H9 (cell line): ENCODE data around the gene HOXD11. TPM values are rescaled to one million over a fixed set of nuclear protein-coding genes. Genes with fewer than 3 reads are reported as not detected.

Experiments used
- DNase-seq: peaks from one replicate; pipeline ENCODE4 v3.0.0-alpha.2; 2017
- H2AFZ ChIP-seq: one replicate; pipeline ENCODE4 v1.6.1; 2013; ENCODE audit warnings: mild to moderate bottlenecking, low read length, control low read depth, moderate library complexity
- H2AK5ac ChIP-seq: 2 replicates; pipeline ENCODE4 v1.6.1; 2013; ENCODE audit warnings: low read length, control low read depth, mixed read lengths; ENCODE audit not compliant: insufficient read length
- H2BK120ac ChIP-seq: one replicate; pipeline ENCODE4 v1.6.1; 2013; ENCODE audit warnings: low read depth, mild to moderate bottlenecking, low read length, control low read depth, inconsistent platforms; ENCODE audit not compliant: poor library complexity, severe bottlenecking
- H2BK12ac ChIP-seq: 2 replicates; pipeline ENCODE4 v1.6.1; 2013; ENCODE audit warnings: low read length, control low read depth, mixed read lengths, low read depth; ENCODE audit not compliant: insufficient read length
- H2BK15ac ChIP-seq: 2 replicates; pipeline ENCODE4 v1.6.1; 2013; ENCODE audit warnings: low read depth, low read length, control low read depth
- H2BK20ac ChIP-seq: one replicate; pipeline ENCODE4 v1.6.1; 2013; ENCODE audit warnings: low read depth, mild to moderate bottlenecking, low read length, control low read depth, inconsistent platforms; ENCODE audit not compliant: poor library complexity, severe bottlenecking
- H2BK5ac ChIP-seq: 2 replicates; pipeline ENCODE4 v1.6.1; 2013; ENCODE audit warnings: low read length, control low read depth, mixed read lengths; ENCODE audit not compliant: insufficient read length
- H3K14ac ChIP-seq: 2 replicates; pipeline ENCODE4 v1.6.1; 2013; ENCODE audit warnings: low read length, control low read depth; ENCODE audit not compliant: insufficient read depth
- H3K18ac ChIP-seq: 2 replicates; pipeline ENCODE4 v1.6.1; 2013; ENCODE audit warnings: low read depth, mild to moderate bottlenecking, mixed read lengths, low read length, control low read depth; ENCODE audit not compliant: insufficient read length
- H3K23ac ChIP-seq: 2 replicates; pipeline ENCODE4 v1.6.1; 2013; ENCODE audit warnings: low read length, control low read depth, mixed read lengths, low read depth; ENCODE audit not compliant: insufficient read length
- H3K23me2 ChIP-seq: 2 replicates; pipeline ENCODE4 v1.6.1; 2013; ENCODE audit warnings: low read depth, mild to moderate bottlenecking, mixed read lengths, low read length, control low read depth; ENCODE audit not compliant: insufficient read length, poor library complexity, severe bottlenecking
- H3K27ac ChIP-seq: 2 replicates; pipeline ENCODE4 v1.5.1; 2013; ENCODE audit warnings: low read length, control low read depth, mixed read lengths, low read depth; ENCODE audit not compliant: insufficient read length
- H3K27me3 ChIP-seq: 2 replicates; pipeline ENCODE4 v1.6.1; 2013; ENCODE audit warnings: low read length, control low read depth, inconsistent platforms; ENCODE audit not compliant: insufficient read depth
- H3K4ac ChIP-seq: 2 replicates; pipeline ENCODE4 v1.6.1; 2013; ENCODE audit warnings: low read depth, mild to moderate bottlenecking, control low read depth, inconsistent platforms, low read length, moderate library complexity
- H3K4me1 ChIP-seq: 2 replicates; pipeline ENCODE4 v1.6.1; 2013; ENCODE audit warnings: low read length, control low read depth, inconsistent platforms; ENCODE audit not compliant: insufficient read depth
- H3K4me2 ChIP-seq: 2 replicates; pipeline ENCODE4 v1.6.1; 2013; ENCODE audit warnings: low read length, control low read depth, mixed read lengths; ENCODE audit not compliant: insufficient read length, insufficient read depth
- H3K56ac ChIP-seq: 2 replicates; pipeline ENCODE4 v1.6.1; 2013; ENCODE audit warnings: low read depth, mild to moderate bottlenecking, mixed read lengths, low read length, control low read depth; ENCODE audit not compliant: insufficient read length
- H3K79me1 ChIP-seq: 2 replicates; pipeline ENCODE4 v1.6.1; 2013; ENCODE audit warnings: low read depth, mild to moderate bottlenecking, moderate library complexity, low read length, control low read depth, inconsistent platforms; ENCODE audit not compliant: insufficient read depth, poor library complexity, severe bottlenecking
- H3K79me2 ChIP-seq: 2 replicates; pipeline ENCODE4 v1.6.1; 2013; ENCODE audit warnings: low read length, control low read depth, inconsistent platforms; ENCODE audit not compliant: insufficient read depth
- H3K9ac ChIP-seq: 2 replicates; pipeline ENCODE4 v1.6.1; 2013; ENCODE audit warnings: low read length, control low read depth, mixed read lengths; ENCODE audit not compliant: insufficient read length; ENCODE audit errors: extremely low read depth
- H3K9me3 ChIP-seq: one replicate; pipeline ENCODE4 v1.6.1; 2013; ENCODE audit warnings: low read depth, low read length, inconsistent platforms; ENCODE audit not compliant: control insufficient read depth
- H3T11ph ChIP-seq: one replicate; pipeline ENCODE4 v1.6.1; 2013; ENCODE audit warnings: mild to moderate bottlenecking, low read length, control low read depth, inconsistent platforms
- H4K20me1 ChIP-seq: one replicate; pipeline ENCODE4 v1.6.1; 2013; ENCODE audit not compliant: control insufficient read depth, insufficient read length, insufficient read depth
- H4K5ac ChIP-seq: 2 replicates; pipeline ENCODE4 v1.6.1; 2013; ENCODE audit warnings: low read depth, mild to moderate bottlenecking, mixed read lengths, low read length, control low read depth; ENCODE audit not compliant: insufficient read length
- H4K8ac ChIP-seq: replicated peaks from 2 replicates; pipeline ENCODE4 v1.6.1; 2013; ENCODE audit warnings: low read length, control low read depth, mixed read lengths, low read depth; ENCODE audit not compliant: insufficient read length
- H4K91ac ChIP-seq: 2 replicates; pipeline ENCODE4 v1.6.1; 2013; ENCODE audit warnings: low read depth, mild to moderate bottlenecking, moderate library complexity, mixed read lengths, low read length, control low read depth; ENCODE audit not compliant: insufficient read length
- H3K27ac Mint-ChIP-seq, 3 experiments: 2 replicates in 2 of 3; 3 replicates in 1 of 3; pipeline ENCODE4 v1.8.0; 2020 to 2021; ENCODE audit warnings: mixed read lengths in 3 of 3, mild to moderate bottlenecking in 1 of 3, moderate library complexity in 1 of 3
- H3K27me3 Mint-ChIP-seq: 2 replicates; pipeline ENCODE4 v1.8.0; 2021; ENCODE audit warnings: low read depth, mild to moderate bottlenecking, moderate library complexity, mixed read lengths
- H3K36me3 Mint-ChIP-seq, 3 experiments: 2 replicates in 2 of 3; 3 replicates in 1 of 3; pipeline ENCODE4 v1.8.0; 2020 to 2021; ENCODE audit warnings: low read depth in 3 of 3, mixed read lengths in 3 of 3; ENCODE audit not compliant: insufficient read depth in 1 of 3
- H3K4me1 Mint-ChIP-seq, 2 experiments: 2 replicates each; pipeline ENCODE4 v1.8.0; 2020; ENCODE audit warnings: mixed read lengths in 2 of 2
- H3K4me3 Mint-ChIP-seq, 2 experiments: 2 replicates in 1 of 2; 3 replicates in 1 of 2; pipeline ENCODE4 v1.8.0; 2020 to 2021; ENCODE audit warnings: mild to moderate bottlenecking in 2 of 2, mixed read lengths in 2 of 2, moderate library complexity in 1 of 2
- H3K9me3 Mint-ChIP-seq, 2 experiments: 2 replicates in 1 of 2; 3 replicates in 1 of 2; pipeline ENCODE4 v1.8.0; 2020; ENCODE audit warnings: mild to moderate bottlenecking in 2 of 2, mixed read lengths in 2 of 2, moderate library complexity in 1 of 2
- WGBS: extraction: QIAGEN DNeasy Blood & Tissue Kit; methylation state at CpG from one replicate; pipeline ENCODE4 v1.1.7; 2013; ENCODE audit warnings: missing lambda C conversion rate, low lambda C conversion rate, mixed read lengths; ENCODE audit not compliant: insufficient read length; ENCODE audit errors: extremely low coverage; 5-methylcytosine and 5-hydroxymethylcytosine counted together
- total RNA-seq: library from RNA; stranded (reverse); gene quantifications from 2 replicates; pipeline ENCODE4 v1.2.1, GENCODE V29; 2021
- TF ChIP-seq, protein P1 (sequence below): fragments of 200-600 bp; sonication (generic); conservative IDR thresholded peaks from 3 replicates; pipeline ENCODE4 v1.8.0; 2021; ENCODE audit warnings: antibody characterized with exemption, mild to moderate bottlenecking

HOXD11 gene
- total RNA-seq, 1 experiment from 2014 or later: not detected

DNA sequence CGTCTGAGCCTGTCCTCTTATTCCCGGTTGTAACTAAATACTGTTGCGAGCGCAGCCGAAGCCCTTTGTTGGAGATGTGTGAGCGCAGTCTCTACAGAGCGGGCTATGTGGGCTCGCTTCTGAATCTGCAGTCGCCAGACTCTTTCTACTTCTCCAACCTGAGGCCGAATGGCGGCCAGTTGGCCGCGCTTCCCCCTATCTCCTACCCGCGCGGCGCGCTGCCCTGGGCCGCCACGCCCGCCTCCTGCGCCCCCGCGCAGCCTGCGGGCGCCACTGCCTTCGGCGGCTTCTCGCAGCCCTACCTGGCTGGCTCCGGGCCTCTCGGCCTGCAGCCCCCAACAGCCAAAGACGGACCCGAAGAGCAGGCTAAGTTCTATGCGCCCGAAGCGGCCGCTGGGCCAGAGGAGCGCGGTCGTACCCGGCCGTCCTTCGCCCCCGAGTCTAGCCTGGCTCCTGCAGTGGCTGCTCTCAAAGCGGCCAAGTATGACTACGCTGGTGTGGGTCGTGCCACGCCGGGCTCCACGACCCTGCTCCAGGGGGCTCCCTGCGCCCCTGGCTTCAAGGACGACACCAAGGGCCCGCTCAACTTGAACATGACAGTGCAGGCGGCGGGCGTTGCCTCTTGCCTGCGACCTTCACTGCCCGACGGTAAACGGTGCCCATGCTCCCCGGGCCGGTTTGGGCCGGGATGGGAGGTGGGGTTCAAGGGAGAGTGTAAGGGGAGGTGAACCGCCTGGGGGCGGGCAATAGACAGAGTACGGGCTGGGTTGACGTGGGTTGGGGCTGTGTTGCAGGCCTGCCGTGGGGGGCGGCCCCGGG lies 7.1 kb upstream of the HOXD11 start, which contains the start of gene HOXD12:
TSS of gene HOXD12 (plus strand) at position 68 of the 819 bp plus-strand sequence. CDS start at position 75, 7 bp downstream.
- H3K23me2 ChIP-seq: peaks cover 5% of the 10 kb centered on the region
- H3K23ac ChIP-seq: no peak within 1 kb of the TSS
- no peak within 1 kb of the TSS for H3K27ac Mint-ChIP-seq
- H3T11ph ChIP-seq: no peak within 1 kb of the TSS
- no peak within 1 kb of the TSS for H2AFZ ChIP-seq
- no peak within 1 kb of the TSS for H3K56ac ChIP-seq
- no peak within 1 kb of the TSS for H3K9ac ChIP-seq
- H3K18ac ChIP-seq: no peak within 1 kb of the TSS
- H3K27ac ChIP-seq: no peak within 1 kb of the TSS
- H3K27me3 Mint-ChIP-seq: peaks cover 99% of the 10 kb centered on the region
- H2BK5ac ChIP-seq: no peak within 1 kb of the TSS
- no peak within 1 kb of the TSS for H4K91ac ChIP-seq
- whole genome bisulfite sequencing: no CpG with 5 or more reads among the region's 70 CpGs
- peak within 1 kb of the TSS; percentile 63 for H3K4me2 ChIP-seq
- no peaks in the 10 kb centered on the region for H3K79me1 ChIP-seq
- no peak within 1 kb of the TSS for H4K8ac ChIP-seq
- TF ChIP-seq, protein P1, sequence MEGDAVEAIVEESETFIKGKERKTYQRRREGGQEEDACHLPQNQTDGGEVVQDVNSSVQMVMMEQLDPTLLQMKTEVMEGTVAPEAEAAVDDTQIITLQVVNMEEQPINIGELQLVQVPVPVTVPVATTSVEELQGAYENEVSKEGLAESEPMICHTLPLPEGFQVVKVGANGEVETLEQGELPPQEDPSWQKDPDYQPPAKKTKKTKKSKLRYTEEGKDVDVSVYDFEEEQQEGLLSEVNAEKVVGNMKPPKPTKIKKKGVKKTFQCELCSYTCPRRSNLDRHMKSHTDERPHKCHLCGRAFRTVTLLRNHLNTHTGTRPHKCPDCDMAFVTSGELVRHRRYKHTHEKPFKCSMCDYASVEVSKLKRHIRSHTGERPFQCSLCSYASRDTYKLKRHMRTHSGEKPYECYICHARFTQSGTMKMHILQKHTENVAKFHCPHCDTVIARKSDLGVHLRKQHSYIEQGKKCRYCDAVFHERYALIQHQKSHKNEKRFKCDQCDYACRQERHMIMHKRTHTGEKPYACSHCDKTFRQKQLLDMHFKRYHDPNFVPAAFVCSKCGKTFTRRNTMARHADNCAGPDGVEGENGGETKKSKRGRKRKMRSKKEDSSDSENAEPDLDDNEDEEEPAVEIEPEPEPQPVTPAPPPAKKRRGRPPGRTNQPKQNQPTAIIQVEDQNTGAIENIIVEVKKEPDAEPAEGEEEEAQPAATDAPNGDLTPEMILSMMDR: no peak
- H2BK12ac ChIP-seq: no peak within 1 kb of the TSS
- no peak within 1 kb of the TSS for H3K4ac ChIP-seq
- no peak within 1 kb of the TSS; the same call in 1 of the 2 replicates for H3K14ac ChIP-seq
- H2BK20ac ChIP-seq: no peak within 1 kb of the TSS
- H4K5ac ChIP-seq: no peak within 1 kb of the TSS
- no peaks in the 10 kb centered on the region for H4K20me1 ChIP-seq
- no peaks in the 10 kb centered on the region; a peak in 2 of 7 replicates for H3K36me3 Mint-ChIP-seq
- H2BK120ac ChIP-seq: no peak within 1 kb of the TSS
- H3K9me3 Mint-ChIP-seq: peaks cover 5 to 19% of the 10 kb centered on the region in 2 experiments
- H3K79me2 ChIP-seq: no peaks in the 10 kb centered on the region
- H2AK5ac ChIP-seq: no peak within 1 kb of the TSS
- H3K4me1 ChIP-seq: peaks cover 3% of the 10 kb centered on the region; the same call in 1 of the 2 replicates
- peaks cover 29 to 39% of the 10 kb centered on the region in 2 experiments for H3K4me1 Mint-ChIP-seq
- H3K27me3 ChIP-seq: peaks cover 88% of the 10 kb centered on the region
- DNase-seq: peak; percentile 35
- H3K4me3 Mint-ChIP-seq: peak within 1 kb of the TSS in 1 of 2 experiments; percentile 76; a peak in 3 of 5 replicates
- no peak within 1 kb of the TSS for H2BK15ac ChIP-seq
- no peaks in the 10 kb centered on the region for H3K9me3 ChIP-seq
